ENCODE measurements around the gene BBLN.
A peak's percentile ranks its signal among the peaks of the same experiment; 100 is the strongest.
"Not testable (repeated sequence)": the region's sequence is repeated elsewhere in the genome, so short reads cannot be mapped to it uniquely, and the experiment has no call there.

BBLN gene

DNA sequence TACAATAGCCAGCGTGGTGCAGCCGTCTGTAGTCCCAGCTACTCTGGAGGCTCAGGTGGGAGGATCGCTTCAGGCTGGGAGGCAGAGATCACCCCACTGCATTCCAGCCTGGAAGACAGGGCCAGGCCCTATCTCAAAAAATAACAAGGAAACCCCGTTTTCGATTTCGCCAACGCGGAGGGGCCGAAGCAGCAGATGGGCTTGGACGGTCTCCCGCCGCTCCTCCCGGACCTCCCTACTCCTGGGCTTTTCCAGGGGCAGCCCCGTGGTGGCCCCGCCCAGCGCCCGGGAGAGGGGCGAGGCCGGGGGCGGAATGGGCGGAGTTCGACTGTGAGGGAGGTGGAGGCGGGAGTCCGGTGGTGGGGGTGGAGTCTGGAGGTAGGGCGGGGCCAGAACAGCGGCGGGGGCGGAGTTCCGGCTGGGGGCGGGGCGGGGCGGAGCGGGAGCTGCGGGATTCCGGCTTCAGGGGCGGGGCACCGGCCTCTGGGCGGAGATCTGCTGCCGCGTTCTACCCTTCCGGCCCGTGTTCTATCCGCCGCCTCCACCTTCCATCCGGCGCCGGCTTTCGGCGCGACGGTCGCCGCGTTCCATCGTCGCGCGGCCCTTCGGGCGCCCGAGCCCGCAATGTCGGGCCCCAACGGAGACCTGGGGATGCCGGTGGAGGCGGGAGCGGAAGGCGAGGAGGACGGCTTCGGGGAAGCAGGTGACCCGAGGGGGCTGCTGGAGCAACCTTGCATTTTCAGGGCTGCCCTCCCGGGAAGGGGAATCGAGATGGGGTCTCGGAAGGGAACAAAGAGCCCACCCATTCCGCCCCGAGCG is at the start of gene BBLN:
TSS of gene BBLN (plus strand) at position 482 of the 819 bp plus-strand sequence. CDS start at position 625, 143 bp downstream.
- DNase-seq: peak; percentile 97

DNA sequence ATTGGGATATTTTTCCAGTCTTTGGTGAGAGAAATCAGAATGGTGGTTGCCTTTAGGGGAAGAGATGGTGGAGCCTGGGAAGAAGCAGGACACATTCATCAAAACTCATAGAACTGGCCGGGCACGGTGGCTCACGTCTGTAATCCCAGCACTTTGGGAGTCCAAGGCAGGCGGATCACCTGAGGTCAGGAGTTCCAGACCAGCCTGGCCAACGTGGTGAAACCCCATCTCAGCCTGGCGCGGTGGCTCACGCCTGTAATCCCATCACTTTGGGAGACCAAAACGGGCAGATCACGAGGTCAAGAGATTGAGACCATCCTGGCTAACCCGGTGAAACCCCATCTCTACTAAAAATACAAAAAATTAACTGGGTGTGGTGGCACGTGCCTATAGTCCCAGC is 48.3 kb upstream of the BBLN start:
- not testable (repeated sequence) for DNase-seq

GRCh38 chr9:128113526-128114325 is 46.3 kb upstream of the BBLN start:
- DNase-seq: no peak

DNA sequence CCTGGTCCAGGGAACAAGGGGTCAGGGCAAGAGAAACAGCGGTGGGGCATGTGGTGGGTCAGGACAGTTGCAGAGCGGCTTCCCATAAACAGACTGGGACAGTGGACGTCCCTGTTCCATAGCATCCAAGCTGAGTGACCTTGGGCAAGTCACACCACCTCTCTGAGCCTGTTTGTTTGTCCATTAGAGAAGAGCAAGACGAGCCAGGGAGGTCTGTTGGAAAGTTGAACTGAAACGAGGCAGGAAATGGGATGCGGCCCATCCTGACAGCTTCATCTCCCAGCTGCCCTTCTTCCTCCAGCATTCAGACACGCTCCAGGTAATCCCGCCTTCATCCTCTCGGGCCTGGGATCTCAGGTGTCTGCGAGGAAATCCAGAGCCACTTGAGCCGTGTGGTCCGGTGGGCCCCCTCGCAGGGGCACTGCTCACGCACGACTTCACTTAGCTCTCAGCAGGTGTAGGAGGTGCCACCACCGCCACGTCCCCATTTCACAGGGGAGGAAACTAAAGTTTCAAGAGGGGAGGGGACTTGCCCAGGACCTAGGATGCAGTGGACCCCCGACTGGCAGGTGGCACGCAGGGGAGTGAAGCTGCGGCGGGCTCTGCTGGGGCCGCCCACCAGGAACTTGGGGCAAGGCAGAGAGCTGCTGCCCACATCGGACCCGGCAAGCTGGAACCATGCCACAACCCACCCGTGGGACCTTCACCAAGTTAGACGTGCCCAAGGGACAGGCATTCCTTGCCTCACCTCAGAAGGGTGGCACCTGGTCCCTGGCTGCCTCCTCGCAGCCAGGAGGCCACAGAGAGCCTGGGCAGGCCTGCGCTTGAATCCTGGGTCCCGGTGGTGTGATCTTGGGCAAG is 45.5 kb upstream of the BBLN start:
- DNase-seq: no peak

GRCh38 chr9:128115187-128116103 is 44.6 kb upstream of the BBLN start:
- DNase-seq: no peak

GRCh38 chr9:128116104-128117083 is 43.7 kb upstream of the BBLN start:
- no peak for DNase-seq

- peak; percentile 98 for DNase-seq
Measured at GRCh38 chr9:128117613-128118471, 42.2 kb upstream of the BBLN start.

- DNase-seq: no peak
Measured at GRCh38 chr9:128118472-128118857, 41.6 kb upstream of the BBLN start.

- no peak for DNase-seq
Measured at GRCh38 chr9:128118971-128119665, 40.9 kb upstream of the BBLN start.

- no peak for DNase-seq
Measured at GRCh38 chr9:128120061-128120740, 39.9 kb upstream of the BBLN start.

GRCh38 chr9:128120741-128121465 is 39.2 kb upstream of the BBLN start:
- no peak for DNase-seq

- no peak for DNase-seq
Measured at GRCh38 chr9:128121466-128121810, 38.6 kb upstream of the BBLN start.

DNA sequence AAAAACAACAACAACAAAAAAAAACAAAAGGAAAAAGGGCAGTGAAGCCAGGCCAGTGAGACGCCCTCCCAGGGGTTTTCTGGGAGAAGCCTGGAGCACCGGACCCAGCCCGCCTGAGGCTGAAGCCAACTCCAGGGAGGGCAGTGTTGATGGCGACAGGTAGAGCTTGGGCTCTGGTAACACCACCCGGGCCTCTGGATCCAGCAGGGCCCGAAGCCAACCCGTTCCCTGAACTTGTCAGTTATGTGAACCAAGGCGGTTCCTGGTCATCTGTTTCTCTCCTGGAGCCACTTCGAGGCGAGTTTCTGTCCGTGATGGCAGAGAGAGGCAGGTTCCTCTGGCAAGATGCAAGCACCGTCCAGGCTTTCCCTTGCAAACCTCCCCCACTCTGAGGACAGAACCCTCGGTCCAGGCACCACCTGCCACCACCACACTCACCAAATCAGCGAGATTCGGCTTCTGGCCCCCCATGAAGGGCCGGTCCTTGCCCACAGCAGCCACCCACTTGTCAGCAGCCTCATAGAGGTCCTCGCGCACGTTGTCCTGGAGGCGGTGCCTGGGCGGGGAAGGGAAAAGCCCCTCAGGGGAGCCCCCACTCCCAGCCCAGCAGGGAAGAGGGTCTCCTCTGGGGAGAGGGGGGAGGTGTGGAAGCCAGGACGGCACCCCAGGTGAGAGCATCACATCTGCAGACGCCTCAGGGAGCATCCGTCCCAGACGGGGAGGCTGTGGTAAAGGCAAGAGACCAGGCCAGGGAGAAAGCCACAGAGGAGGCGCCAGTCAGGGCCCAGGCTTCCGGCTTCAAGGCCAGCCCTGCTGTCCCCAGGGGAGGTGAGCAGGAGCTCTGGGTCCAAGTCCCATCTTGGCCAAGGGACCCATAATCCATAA is 37.9 kb upstream of the BBLN start:
- DNase-seq: no peak

- DNase-seq: no peak
Measured at GRCh38 chr9:128122809-128123175, 37.3 kb upstream of the BBLN start.

DNA sequence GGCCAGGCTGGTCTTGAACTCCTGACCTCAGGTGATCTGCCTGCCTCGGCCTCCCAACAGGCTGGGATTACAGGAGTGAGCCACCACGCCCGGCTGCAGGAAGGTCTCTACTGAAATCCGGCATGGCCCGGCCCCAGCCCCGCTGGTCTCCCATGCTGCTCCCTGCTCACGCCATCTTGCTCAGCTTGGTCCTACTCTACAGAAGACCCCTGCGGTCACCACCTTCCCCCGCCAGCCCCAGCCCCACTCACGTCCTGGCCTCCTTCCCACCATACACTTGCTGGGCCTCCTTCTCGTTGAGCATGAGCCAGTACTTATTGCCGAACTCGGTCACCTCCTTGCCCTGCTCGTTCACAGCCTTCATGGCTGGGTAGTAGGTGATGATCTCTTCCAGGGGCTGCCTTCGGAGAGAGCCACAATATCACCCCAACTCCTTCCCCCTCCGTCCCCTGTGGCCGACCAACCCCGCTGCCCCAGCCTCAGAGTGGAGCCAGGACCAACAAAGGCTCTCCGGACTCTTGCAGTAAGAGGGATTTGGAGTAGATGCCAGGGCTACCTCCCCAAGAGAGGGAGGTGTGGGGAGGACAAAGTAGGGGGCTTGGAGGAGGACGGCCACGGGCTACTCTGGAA is 36.5 kb upstream of the BBLN start:
- DNase-seq: no peak

GRCh38 chr9:128124451-128124850 is 35.6 kb upstream of the BBLN start:
- no peak for DNase-seq
